H9 (cell line): ENCODE measurements around the gene HS3ST1. TPM values are rescaled to one million over a fixed set of nuclear protein-coding genes. Genes with fewer than 3 reads are reported as not detected.

Source experiments
- DNase-seq: peaks from one replicate; pipeline ENCODE4 v3.0.0-alpha.2; 2017
- H2AFZ ChIP-seq: one replicate; pipeline ENCODE4 v1.6.1; 2013; ENCODE audit warnings: mild to moderate bottlenecking, low read length, control low read depth, moderate library complexity
- H2AK5ac ChIP-seq: 2 replicates; pipeline ENCODE4 v1.6.1; 2013; ENCODE audit warnings: low read length, control low read depth, mixed read lengths; ENCODE audit not compliant: insufficient read length
- H2BK120ac ChIP-seq: one replicate; pipeline ENCODE4 v1.6.1; 2013; ENCODE audit warnings: low read depth, mild to moderate bottlenecking, low read length, control low read depth, inconsistent platforms; ENCODE audit not compliant: poor library complexity, severe bottlenecking
- H2BK12ac ChIP-seq: 2 replicates; pipeline ENCODE4 v1.6.1; 2013; ENCODE audit warnings: low read length, control low read depth, mixed read lengths, low read depth; ENCODE audit not compliant: insufficient read length
- H2BK15ac ChIP-seq: 2 replicates; pipeline ENCODE4 v1.6.1; 2013; ENCODE audit warnings: low read depth, low read length, control low read depth
- H2BK20ac ChIP-seq: one replicate; pipeline ENCODE4 v1.6.1; 2013; ENCODE audit warnings: low read depth, mild to moderate bottlenecking, low read length, control low read depth, inconsistent platforms; ENCODE audit not compliant: poor library complexity, severe bottlenecking
- H2BK5ac ChIP-seq: 2 replicates; pipeline ENCODE4 v1.6.1; 2013; ENCODE audit warnings: low read length, control low read depth, mixed read lengths; ENCODE audit not compliant: insufficient read length
- H3K14ac ChIP-seq: 2 replicates; pipeline ENCODE4 v1.6.1; 2013; ENCODE audit warnings: low read length, control low read depth; ENCODE audit not compliant: insufficient read depth
- H3K18ac ChIP-seq: 2 replicates; pipeline ENCODE4 v1.6.1; 2013; ENCODE audit warnings: low read depth, mild to moderate bottlenecking, mixed read lengths, low read length, control low read depth; ENCODE audit not compliant: insufficient read length
- H3K23ac ChIP-seq: 2 replicates; pipeline ENCODE4 v1.6.1; 2013; ENCODE audit warnings: low read length, control low read depth, mixed read lengths, low read depth; ENCODE audit not compliant: insufficient read length
- H3K23me2 ChIP-seq: 2 replicates; pipeline ENCODE4 v1.6.1; 2013; ENCODE audit warnings: low read depth, mild to moderate bottlenecking, mixed read lengths, low read length, control low read depth; ENCODE audit not compliant: insufficient read length, poor library complexity, severe bottlenecking
- H3K27ac ChIP-seq: 2 replicates; pipeline ENCODE4 v1.5.1; 2013; ENCODE audit warnings: low read length, control low read depth, mixed read lengths, low read depth; ENCODE audit not compliant: insufficient read length
- H3K27me3 ChIP-seq: 2 replicates; pipeline ENCODE4 v1.6.1; 2013; ENCODE audit warnings: low read length, control low read depth, inconsistent platforms; ENCODE audit not compliant: insufficient read depth
- H3K4ac ChIP-seq: 2 replicates; pipeline ENCODE4 v1.6.1; 2013; ENCODE audit warnings: low read depth, mild to moderate bottlenecking, control low read depth, inconsistent platforms, low read length, moderate library complexity
- H3K4me1 ChIP-seq: 2 replicates; pipeline ENCODE4 v1.6.1; 2013; ENCODE audit warnings: low read length, control low read depth, inconsistent platforms; ENCODE audit not compliant: insufficient read depth
- H3K4me2 ChIP-seq: 2 replicates; pipeline ENCODE4 v1.6.1; 2013; ENCODE audit warnings: low read length, control low read depth, mixed read lengths; ENCODE audit not compliant: insufficient read length, insufficient read depth
- H3K56ac ChIP-seq: 2 replicates; pipeline ENCODE4 v1.6.1; 2013; ENCODE audit warnings: low read depth, mild to moderate bottlenecking, mixed read lengths, low read length, control low read depth; ENCODE audit not compliant: insufficient read length
- H3K79me1 ChIP-seq: 2 replicates; pipeline ENCODE4 v1.6.1; 2013; ENCODE audit warnings: low read depth, mild to moderate bottlenecking, moderate library complexity, low read length, control low read depth, inconsistent platforms; ENCODE audit not compliant: insufficient read depth, poor library complexity, severe bottlenecking
- H3K79me2 ChIP-seq: 2 replicates; pipeline ENCODE4 v1.6.1; 2013; ENCODE audit warnings: low read length, control low read depth, inconsistent platforms; ENCODE audit not compliant: insufficient read depth
- H3K9ac ChIP-seq: 2 replicates; pipeline ENCODE4 v1.6.1; 2013; ENCODE audit warnings: low read length, control low read depth, mixed read lengths; ENCODE audit not compliant: insufficient read length; ENCODE audit errors: extremely low read depth
- H3K9me3 ChIP-seq: one replicate; pipeline ENCODE4 v1.6.1; 2013; ENCODE audit warnings: low read depth, low read length, inconsistent platforms; ENCODE audit not compliant: control insufficient read depth
- H3T11ph ChIP-seq: one replicate; pipeline ENCODE4 v1.6.1; 2013; ENCODE audit warnings: mild to moderate bottlenecking, low read length, control low read depth, inconsistent platforms
- H4K20me1 ChIP-seq: one replicate; pipeline ENCODE4 v1.6.1; 2013; ENCODE audit not compliant: control insufficient read depth, insufficient read length, insufficient read depth
- H4K5ac ChIP-seq: 2 replicates; pipeline ENCODE4 v1.6.1; 2013; ENCODE audit warnings: low read depth, mild to moderate bottlenecking, mixed read lengths, low read length, control low read depth; ENCODE audit not compliant: insufficient read length
- H4K8ac ChIP-seq: replicated peaks from 2 replicates; pipeline ENCODE4 v1.6.1; 2013; ENCODE audit warnings: low read length, control low read depth, mixed read lengths, low read depth; ENCODE audit not compliant: insufficient read length
- H4K91ac ChIP-seq: 2 replicates; pipeline ENCODE4 v1.6.1; 2013; ENCODE audit warnings: low read depth, mild to moderate bottlenecking, moderate library complexity, mixed read lengths, low read length, control low read depth; ENCODE audit not compliant: insufficient read length
- H3K27ac Mint-ChIP-seq, 3 experiments: 2 replicates in 2 of 3; 3 replicates in 1 of 3; pipeline ENCODE4 v1.8.0; 2020 to 2021; ENCODE audit warnings: mixed read lengths in 3 of 3, mild to moderate bottlenecking in 1 of 3, moderate library complexity in 1 of 3
- H3K27me3 Mint-ChIP-seq: 2 replicates; pipeline ENCODE4 v1.8.0; 2021; ENCODE audit warnings: low read depth, mild to moderate bottlenecking, moderate library complexity, mixed read lengths
- H3K36me3 Mint-ChIP-seq, 3 experiments: 2 replicates in 2 of 3; 3 replicates in 1 of 3; pipeline ENCODE4 v1.8.0; 2020 to 2021; ENCODE audit warnings: low read depth in 3 of 3, mixed read lengths in 3 of 3; ENCODE audit not compliant: insufficient read depth in 1 of 3
- H3K4me1 Mint-ChIP-seq, 2 experiments: 2 replicates each; pipeline ENCODE4 v1.8.0; 2020; ENCODE audit warnings: mixed read lengths in 2 of 2
- H3K4me3 Mint-ChIP-seq, 2 experiments: 2 replicates in 1 of 2; 3 replicates in 1 of 2; pipeline ENCODE4 v1.8.0; 2020 to 2021; ENCODE audit warnings: mild to moderate bottlenecking in 2 of 2, mixed read lengths in 2 of 2, moderate library complexity in 1 of 2
- H3K9me3 Mint-ChIP-seq, 2 experiments: 2 replicates in 1 of 2; 3 replicates in 1 of 2; pipeline ENCODE4 v1.8.0; 2020; ENCODE audit warnings: mild to moderate bottlenecking in 2 of 2, mixed read lengths in 2 of 2, moderate library complexity in 1 of 2
- CTCF ChIP-seq: fragments of 200-600 bp; sonication (generic); conservative IDR thresholded peaks from 3 replicates; pipeline ENCODE4 v1.8.0; 2021; ENCODE audit warnings: antibody characterized with exemption, mild to moderate bottlenecking
- WGBS: extraction: QIAGEN DNeasy Blood & Tissue Kit; methylation state at CpG from one replicate; pipeline ENCODE4 v1.1.7; 2013; ENCODE audit warnings: missing lambda C conversion rate, low lambda C conversion rate, mixed read lengths; ENCODE audit not compliant: insufficient read length; ENCODE audit errors: extremely low coverage; 5-methylcytosine and 5-hydroxymethylcytosine counted together
- total RNA-seq: library from RNA; stranded (reverse); gene quantifications from 2 replicates; pipeline ENCODE4 v1.2.1, GENCODE V29; 2021

HS3ST1 gene
- total RNA-seq, 1 experiment from 2014 or later, result 0.04 TPM

- H3K27ac ChIP-seq, result no peak overlapping the region
- H4K8ac ChIP-seq, result no peak overlapping the region
- no peaks in the 10 kb centered on the region for H3K23me2 ChIP-seq
- H3K4me1 ChIP-seq, result no peaks in the 10 kb centered on the region
- H4K5ac ChIP-seq, result no peak overlapping the region
- H2BK15ac ChIP-seq, result no peak overlapping the region
- Mint-ChIP-seq H3K9me3 (no peaks in the 10 kb centered on the region), H3K27me3 (no peaks in the 10 kb centered on the region), H3K36me3 (no peaks in the 10 kb centered on the region), H3K27ac (no peak overlapping the region), H3K4me3 (no peak overlapping the region), H3K4me1 (no peaks in the 10 kb centered on the region)
- H2BK20ac ChIP-seq, result no peak overlapping the region
- no peak overlapping the region for H2BK12ac ChIP-seq
- no peak overlapping the region for H3K18ac ChIP-seq
- H4K91ac ChIP-seq, result no peak overlapping the region
- no peaks in the 10 kb centered on the region for H3K9me3 ChIP-seq
- no peaks in the 10 kb centered on the region for H3K27me3 ChIP-seq
- no peaks in the 10 kb centered on the region for H3K79me1 ChIP-seq
- H3K9ac ChIP-seq, result no peak overlapping the region
- no peak overlapping the region for H3K4me2 ChIP-seq
- no peak overlapping the region for H3T11ph ChIP-seq
- no CpG with 5 or more reads among the region's 3 CpGs for WGBS
- H3K23ac ChIP-seq, result no peak overlapping the region
- H2AK5ac ChIP-seq, result no peak overlapping the region
- H3K14ac ChIP-seq, result no peak overlapping the region
- H2BK120ac ChIP-seq, result no peak overlapping the region
- H2BK5ac ChIP-seq, result no peak overlapping the region
- H3K79me2 ChIP-seq, result no peaks in the 10 kb centered on the region
- H2AFZ ChIP-seq, result no peak overlapping the region
- H3K56ac ChIP-seq, result no peak overlapping the region
- H3K4ac ChIP-seq, result no peak overlapping the region
- no peaks in the 10 kb centered on the region for H4K20me1 ChIP-seq
- DNase-seq, result no peak
- TF ChIP-seq CTCF, result no peak
Observed at GRCh38 chr4:11415409-11416070, 13.2 kb downstream of the HS3ST1 start.
